GM15510 (cell line): ENCODE data around the gene FILIP1L.

ENCODE experiments used
- POLR2A ChIP-seq: IDR thresholded peaks from 3 replicates; pipeline ENCODE4 v1.6.1; 2011; ENCODE audit warnings: borderline replicate concordance; ENCODE audit not compliant: insufficient read length; ENCODE audit errors: extremely low read depth

Gene FILIP1L

DNA sequence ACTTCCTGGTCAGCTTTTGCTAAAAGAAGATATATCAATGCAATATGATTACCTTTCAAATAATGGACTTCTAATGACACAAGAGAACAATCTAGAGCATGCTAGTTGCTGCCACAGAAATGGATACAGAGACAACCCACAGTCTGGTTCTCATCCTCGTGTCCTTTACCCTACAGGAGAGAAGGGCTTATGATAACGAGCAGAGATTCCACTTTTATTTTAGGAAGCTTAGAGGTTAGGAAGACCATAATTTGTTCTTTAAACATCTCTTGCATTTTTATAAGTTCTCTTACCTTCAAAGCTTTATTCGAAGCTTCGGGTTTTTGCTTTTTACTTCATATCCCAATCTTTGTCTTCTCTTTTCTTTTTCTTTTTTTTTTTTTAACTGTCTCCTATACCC, 39.1 kb downstream of the FILIP1L start:
- no peak for TF ChIP-seq POLR2A

GRCh38 chr3:100073714-100074307, 40.5 kb downstream of the FILIP1L start:
- no peak for TF ChIP-seq POLR2A

- TF ChIP-seq POLR2A = no peak
Measured at GRCh38 chr3:100073049-100073713, 41.1 kb downstream of the FILIP1L start.

DNA sequence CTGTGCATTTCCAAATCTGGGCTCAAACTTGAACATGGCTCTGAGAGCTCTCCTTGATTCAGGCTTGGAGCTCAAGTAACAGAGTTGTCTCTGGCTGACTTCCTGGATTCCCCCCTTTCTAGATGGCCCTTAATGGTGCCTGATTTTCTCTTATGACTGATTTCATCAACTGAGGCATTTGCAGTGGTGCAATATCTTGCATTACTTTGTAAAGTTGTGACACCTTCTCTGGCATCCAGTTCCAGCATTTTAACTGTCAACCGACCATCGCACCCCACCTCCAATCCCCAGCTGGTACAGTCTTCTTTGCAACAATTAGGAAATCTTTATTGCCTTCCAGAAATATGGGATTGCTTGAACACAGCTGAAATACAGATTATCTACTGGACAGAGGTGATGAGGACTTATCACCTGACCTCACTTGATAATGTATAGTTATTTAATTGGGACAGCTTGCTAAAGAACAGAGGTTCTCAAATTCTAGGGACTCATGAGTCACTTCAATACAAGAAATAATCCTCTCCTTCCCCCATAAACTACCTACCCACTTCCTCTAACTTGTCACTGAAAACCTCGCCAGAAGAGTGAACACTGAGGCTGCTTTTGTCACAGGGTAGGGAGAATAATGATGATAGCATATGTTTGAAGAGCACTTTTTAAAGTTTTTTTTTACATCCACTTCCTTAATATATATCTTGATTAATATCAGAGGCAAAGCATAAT, 41.8 kb downstream of the FILIP1L start:
- no peak for TF ChIP-seq POLR2A

- no peak for TF ChIP-seq POLR2A
Measured at GRCh38 chr3:100069472-100069871, 44.8 kb downstream of the FILIP1L start.

- no peak for TF ChIP-seq POLR2A
Measured at GRCh38 chr3:100068826-100069225, 45.5 kb downstream of the FILIP1L start.

DNA sequence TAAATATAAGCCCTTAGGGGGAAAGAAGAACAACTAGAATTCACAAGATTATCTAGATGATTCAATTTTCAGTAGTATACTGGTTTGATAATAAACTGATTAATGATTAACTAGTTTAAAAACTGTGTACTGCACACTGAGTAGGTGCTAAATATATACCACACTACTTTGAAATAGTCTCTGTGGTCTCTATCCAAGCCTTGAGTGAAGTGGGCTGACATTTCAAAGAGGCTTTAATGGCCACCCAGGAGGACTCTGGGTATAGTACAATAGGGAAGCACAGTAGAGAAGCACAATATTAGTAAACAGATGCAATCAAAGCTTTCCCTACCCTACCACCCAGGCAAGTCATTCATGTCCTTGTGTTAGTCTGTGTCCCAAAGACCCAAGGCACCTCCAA, 46.7 kb downstream of the FILIP1L start:
- TF ChIP-seq POLR2A = no peak

DNA sequence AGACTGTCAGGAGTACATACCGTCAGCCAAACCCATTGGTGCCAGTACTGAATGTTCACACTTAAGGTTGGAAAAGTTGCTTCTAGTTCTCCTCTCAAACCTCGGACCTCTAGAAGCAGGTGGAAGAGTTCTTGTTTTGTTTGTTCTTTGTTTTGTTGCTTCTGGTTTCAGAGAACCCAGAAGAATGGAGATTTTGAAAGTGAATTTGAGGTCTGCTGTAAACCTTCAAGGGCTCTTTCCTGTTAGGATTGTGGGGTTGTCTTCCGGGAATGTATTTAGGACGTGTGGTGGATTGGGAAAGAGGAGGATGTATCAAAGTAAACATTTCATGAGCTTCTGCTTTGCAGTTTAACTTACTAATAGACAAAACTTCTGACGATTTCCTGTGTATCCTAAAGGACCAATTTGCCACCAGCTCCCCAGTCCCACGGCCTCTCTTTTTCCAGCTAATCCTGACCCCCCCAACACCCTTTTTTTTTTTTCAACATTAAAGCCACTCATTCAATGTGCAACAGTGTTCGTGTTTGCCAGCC, 50.3 kb downstream of the FILIP1L start:
- no peak for TF ChIP-seq POLR2A

DNA sequence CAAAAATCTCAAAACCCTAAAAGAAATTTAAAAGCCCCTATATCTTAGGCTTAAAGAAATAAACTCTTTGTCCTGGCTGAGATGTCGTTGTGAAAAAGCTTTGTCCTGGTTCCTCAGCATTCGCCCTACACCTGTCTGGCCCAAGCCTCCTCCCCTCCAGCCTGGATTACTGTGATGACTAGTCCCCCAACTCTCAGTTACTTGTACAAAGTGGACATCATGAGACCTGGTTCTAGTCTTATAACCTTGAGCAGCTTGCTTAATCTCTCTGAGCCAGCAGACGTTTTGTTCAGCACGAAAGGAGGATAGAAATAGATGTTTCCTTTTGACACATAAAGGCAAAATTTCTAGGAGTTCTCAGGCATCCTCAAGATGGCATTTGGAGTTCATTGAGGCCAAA, 51.6 kb downstream of the FILIP1L start:
- TF ChIP-seq POLR2A = no peak

- TF ChIP-seq POLR2A = no peak
Measured at GRCh38 chr3:100060685-100061484, 53.4 kb downstream of the FILIP1L start.

GRCh38 chr3:100059472-100059871, 54.8 kb downstream of the FILIP1L start:
- TF ChIP-seq POLR2A = no peak

DNA sequence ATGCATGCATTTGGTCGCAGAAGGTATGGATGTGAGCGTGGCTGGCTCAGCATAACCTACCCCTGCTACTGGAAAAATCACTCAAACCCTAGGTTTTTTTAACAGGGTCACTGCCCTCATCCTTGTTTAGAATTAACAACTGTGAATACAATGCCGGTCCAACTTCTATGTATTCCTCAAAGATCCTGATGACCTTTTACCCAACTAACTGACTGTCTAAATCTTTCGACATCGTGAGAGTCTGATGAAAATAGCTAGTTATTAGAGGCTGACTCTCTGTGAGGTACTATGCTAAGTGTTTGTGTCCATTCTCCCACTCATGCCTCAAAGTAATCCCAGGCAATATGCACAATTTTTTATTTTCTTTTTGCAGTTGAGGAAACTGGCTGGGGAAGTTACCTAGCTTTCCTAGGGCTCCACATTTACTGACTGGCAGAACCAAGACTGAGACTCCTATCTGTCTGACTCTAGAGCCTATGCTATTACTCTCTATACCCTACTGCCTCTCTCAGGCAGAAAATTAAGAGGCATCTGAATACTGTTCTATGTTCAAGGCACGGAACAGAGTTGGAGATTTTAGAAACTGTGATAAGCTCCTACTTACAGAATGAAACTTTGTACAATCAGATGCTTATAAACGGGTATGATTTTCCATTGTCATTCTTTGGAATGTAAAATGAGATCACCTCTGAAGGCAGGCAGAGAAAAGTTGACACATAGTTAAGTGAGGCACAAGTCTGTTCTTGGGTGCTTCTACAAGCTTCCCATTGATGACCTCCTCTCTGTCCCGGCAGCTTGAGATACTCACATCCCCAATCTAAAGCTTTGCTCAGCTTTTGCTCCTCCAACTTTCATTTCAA, 56.4 kb downstream of the FILIP1L start:
- no peak for TF ChIP-seq POLR2A

DNA sequence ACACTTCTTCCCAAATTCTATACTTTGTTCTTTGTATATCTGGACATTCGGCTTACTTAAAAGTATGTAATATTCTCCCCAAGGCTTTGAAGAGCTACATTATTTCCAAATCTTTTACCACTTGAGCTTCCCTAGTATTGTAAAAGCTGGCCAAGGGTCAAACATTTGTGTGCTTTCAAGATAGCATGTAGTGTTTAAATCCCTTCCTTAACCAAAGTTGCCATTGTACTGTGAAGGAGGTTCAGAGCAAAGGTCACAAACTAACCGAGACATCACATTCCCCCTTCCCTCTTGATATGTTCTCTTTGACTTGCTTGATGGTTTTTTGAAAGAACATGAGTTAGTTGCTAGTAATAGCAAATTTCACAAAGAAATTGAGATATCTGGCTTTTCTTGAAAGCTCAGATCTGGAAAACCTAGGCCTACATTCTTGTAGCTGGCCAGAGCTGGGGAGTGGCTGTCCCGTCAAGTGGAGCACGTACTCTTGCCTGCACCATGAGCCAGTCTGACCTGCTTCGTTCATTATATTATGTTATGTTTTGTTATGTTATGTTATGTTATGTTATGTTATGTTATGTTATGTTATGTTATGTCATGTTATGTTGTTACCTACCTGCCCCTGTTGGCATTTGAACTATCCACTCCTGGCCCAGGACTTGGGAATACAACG, 60.2 kb downstream of the FILIP1L start:
- no peak for TF ChIP-seq POLR2A
